ENCODE data around the gene TAF11L9. TPM values are rescaled to one million over a fixed set of nuclear protein-coding genes. Genes with fewer than 3 reads are reported as not detected.

The TAF11L9 gene
- total and polyA plus RNA-seq, 3 donors from 2014 or later: not detected

Small RNAs within 50 kb of the gene (small RNA-seq; reads per million reads assigned to genes)
- 0 reads per million in 2 donors for gene AC233724.3
- 0 reads per million in 2 donors for gene AC233724.4
- 0 reads per million in 2 donors for gene AC233724.6
- gene AC233724.7: 0 reads per million in 2 donors

Other genes starting within 250 kb of the TAF11L9 start
- gene TAF11L2, start 96.2 kb downstream of the TAF11L9 start, total RNA-seq: not detected
- not detected for gene TAF11L2, start 96.2 kb downstream of the TAF11L9 start, polyA plus RNA-seq (ENCODE audit: insufficient read depth, low read depth, low replicate concordance)
- not detected for gene TAF11L3, start 76.0 kb downstream of the TAF11L9 start, total RNA-seq
- gene TAF11L3, start 76.0 kb downstream of the TAF11L9 start, polyA plus RNA-seq (ENCODE audit: insufficient read depth, low read depth, low replicate concordance): not detected
- not detected for gene TAF11L4, start 72.6 kb downstream of the TAF11L9 start, total RNA-seq
- gene TAF11L4, start 72.6 kb downstream of the TAF11L9 start, polyA plus RNA-seq (ENCODE audit: insufficient read depth, low read depth, low replicate concordance): not detected
- gene TAF11L5, start 69.2 kb downstream of the TAF11L9 start, total RNA-seq: not detected
- gene TAF11L5, start 69.2 kb downstream of the TAF11L9 start, polyA plus RNA-seq (ENCODE audit: insufficient read depth, low read depth, low replicate concordance): not detected
- gene TAF11L6, start 65.7 kb downstream of the TAF11L9 start, total RNA-seq: not detected
- not detected for gene TAF11L6, start 65.7 kb downstream of the TAF11L9 start, polyA plus RNA-seq (ENCODE audit: insufficient read depth, low read depth, low replicate concordance)
- gene TAF11L7, start 8.6 kb downstream of the TAF11L9 start, total RNA-seq: not detected
- gene TAF11L7, start 8.6 kb downstream of the TAF11L9 start, polyA plus RNA-seq (ENCODE audit: insufficient read depth, low read depth, low replicate concordance): not detected
- gene TAF11L8, start 3.4 kb downstream of the TAF11L9 start, total RNA-seq: not detected
- not detected for gene TAF11L8, start 3.4 kb downstream of the TAF11L9 start, polyA plus RNA-seq (ENCODE audit: insufficient read depth, low read depth, low replicate concordance)
- not detected for gene TAF11L10, start 3.4 kb upstream of the TAF11L9 start, total RNA-seq
- not detected for gene TAF11L10, start 3.4 kb upstream of the TAF11L9 start, polyA plus RNA-seq (ENCODE audit: insufficient read depth, low read depth, low replicate concordance)
- gene TAF11L11, start 9.8 kb upstream of the TAF11L9 start, total RNA-seq: not detected
- gene TAF11L11, start 9.8 kb upstream of the TAF11L9 start, polyA plus RNA-seq (ENCODE audit: insufficient read depth, low read depth, low replicate concordance): not detected
- gene TAF11L12, start 16.0 kb upstream of the TAF11L9 start, total RNA-seq: under 1 TPM in 1 of 2 donors, not detected in 1; 0.25 TPM
- not detected for gene TAF11L12, start 16.0 kb upstream of the TAF11L9 start, polyA plus RNA-seq (ENCODE audit: insufficient read depth, low read depth, low replicate concordance)
- not detected for gene TAF11L13, start 37.7 kb upstream of the TAF11L9 start, total RNA-seq
- not detected for gene TAF11L13, start 37.7 kb upstream of the TAF11L9 start, polyA plus RNA-seq (ENCODE audit: insufficient read depth, low read depth, low replicate concordance)
- gene TAF11L14, start 40.1 kb upstream of the TAF11L9 start, total RNA-seq: not detected
- gene TAF11L14, start 40.1 kb upstream of the TAF11L9 start, polyA plus RNA-seq (ENCODE audit: insufficient read depth, low read depth, low replicate concordance): not detected

All from testis (tissue), 3 donors.